Measurements from ENCODE around the gene ANKRD66. TPM values are rescaled to one million over a fixed set of nuclear protein-coding genes. Genes with fewer than 3 reads are reported as not detected.

ANKRD66 gene
- polyA plus RNA-seq, 2 of the 4 experiments (the other 2 are of a cell fraction) = not detected

DNA sequence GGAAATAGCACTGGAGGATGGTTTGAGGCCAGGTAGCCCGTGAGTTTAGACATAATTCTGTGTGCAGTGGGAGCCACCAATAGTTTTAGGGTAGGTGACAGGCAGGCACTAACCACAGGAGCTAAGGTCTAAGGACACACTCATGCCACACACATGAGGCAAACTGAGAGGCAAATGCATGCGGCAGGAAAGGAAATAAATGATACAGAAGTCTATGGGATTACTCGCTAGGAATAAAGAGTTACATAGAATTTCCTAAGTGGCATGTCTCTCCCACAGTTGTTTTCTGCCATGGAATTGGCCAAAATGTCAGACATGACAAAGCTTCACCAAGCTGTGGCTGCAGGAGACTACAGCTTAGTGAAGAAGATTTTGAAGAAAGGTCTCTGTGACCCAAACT is 4.9 kb downstream of the ANKRD66 start:
- FAIRE-seq = no peak
- no peak overlapping the region for H3K4me2 ChIP-seq

DNA sequence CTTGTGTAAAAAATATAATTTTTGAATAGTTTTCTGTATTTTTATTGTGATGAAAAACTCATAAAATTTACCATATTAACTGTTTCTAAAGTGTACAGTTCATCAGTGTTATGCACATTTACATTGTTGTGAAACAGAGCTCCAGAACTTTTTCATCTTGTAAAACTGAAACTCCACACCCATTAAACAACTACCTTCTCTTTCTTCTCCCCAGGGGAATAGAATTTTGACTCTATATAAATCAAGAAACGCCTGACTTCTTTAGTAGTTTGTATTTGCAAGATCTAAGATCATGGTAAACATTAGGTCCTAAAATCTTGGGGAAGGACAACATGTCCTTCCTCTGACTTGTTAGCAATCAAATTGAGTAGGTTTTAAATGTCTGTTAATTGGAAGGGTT is 9.1 kb downstream of the ANKRD66 start:
- FAIRE-seq (no peak), ATAC-seq (no peak), DNase-seq (ENCODE audit: low read depth in 1 of 2, low spot score in 1 of 2) (no peak)
- ChIA-PET POLR2A (no interaction called here), CTCF (no interaction called here)
- Histone ChIP-seq H3K27ac (no peak overlapping the region), H3K4me2 (no peak overlapping the region), H3K4me3 (no peak overlapping the region), H3K4me1 (no peaks in the 10 kb centered on the region), H3K9me3 (no peaks in the 10 kb centered on the region)
- TF ChIP-seq FOSB (CRISPR knock-in tag; IDR thresholded peaks at IDR 0.05) = no peak
- TF ChIP-seq MYC (IDR thresholded peaks at IDR 0.05; ENCODE audit: borderline replicate concordance, low read length) = no peak
- no peak for TF ChIP-seq RAD21 (conservative IDR thresholded peaks at IDR 0.05 in 1 of 2, IDR thresholded peaks at IDR 0.05 in 1 of 2)
- no peak for TF ChIP-seq POLR2AphosphoS2 (conservative IDR thresholded peaks at IDR 0.05; ENCODE audit: low read length)
- no peak for TF ChIP-seq BHLHE40 (IDR thresholded peaks at IDR 0.05; ENCODE audit: low read depth, low read length)
- TF ChIP-seq, protein P1, sequence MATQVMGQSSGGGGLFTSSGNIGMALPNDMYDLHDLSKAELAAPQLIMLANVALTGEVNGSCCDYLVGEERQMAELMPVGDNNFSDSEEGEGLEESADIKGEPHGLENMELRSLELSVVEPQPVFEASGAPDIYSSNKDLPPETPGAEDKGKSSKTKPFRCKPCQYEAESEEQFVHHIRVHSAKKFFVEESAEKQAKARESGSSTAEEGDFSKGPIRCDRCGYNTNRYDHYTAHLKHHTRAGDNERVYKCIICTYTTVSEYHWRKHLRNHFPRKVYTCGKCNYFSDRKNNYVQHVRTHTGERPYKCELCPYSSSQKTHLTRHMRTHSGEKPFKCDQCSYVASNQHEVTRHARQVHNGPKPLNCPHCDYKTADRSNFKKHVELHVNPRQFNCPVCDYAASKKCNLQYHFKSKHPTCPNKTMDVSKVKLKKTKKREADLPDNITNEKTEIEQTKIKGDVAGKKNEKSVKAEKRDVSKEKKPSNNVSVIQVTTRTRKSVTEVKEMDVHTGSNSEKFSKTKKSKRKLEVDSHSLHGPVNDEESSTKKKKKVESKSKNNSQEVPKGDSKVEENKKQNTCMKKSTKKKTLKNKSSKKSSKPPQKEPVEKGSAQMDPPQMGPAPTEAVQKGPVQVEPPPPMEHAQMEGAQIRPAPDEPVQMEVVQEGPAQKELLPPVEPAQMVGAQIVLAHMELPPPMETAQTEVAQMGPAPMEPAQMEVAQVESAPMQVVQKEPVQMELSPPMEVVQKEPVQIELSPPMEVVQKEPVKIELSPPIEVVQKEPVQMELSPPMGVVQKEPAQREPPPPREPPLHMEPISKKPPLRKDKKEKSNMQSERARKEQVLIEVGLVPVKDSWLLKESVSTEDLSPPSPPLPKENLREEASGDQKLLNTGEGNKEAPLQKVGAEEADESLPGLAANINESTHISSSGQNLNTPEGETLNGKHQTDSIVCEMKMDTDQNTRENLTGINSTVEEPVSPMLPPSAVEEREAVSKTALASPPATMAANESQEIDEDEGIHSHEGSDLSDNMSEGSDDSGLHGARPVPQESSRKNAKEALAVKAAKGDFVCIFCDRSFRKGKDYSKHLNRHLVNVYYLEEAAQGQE (IDR thresholded peaks at IDR 0.05) = no peak
- no peak for TF ChIP-seq GATA3 (IDR thresholded peaks at IDR 0.05; ENCODE audit: borderline replicate concordance)
- TF ChIP-seq ZFP36 (IDR thresholded peaks at IDR 0.05; ENCODE audit: borderline replicate concordance, partially characterized antibody) = no peak
- TF ChIP-seq PBX3 (IDR thresholded peaks at IDR 0.05) = no peak
- TF ChIP-seq HOXB13 (CRISPR knock-in tag; IDR thresholded peaks at IDR 0.05; ENCODE audit: low read depth) = no peak
- TF ChIP-seq ELK1 (IDR thresholded peaks at IDR 0.05; ENCODE audit: low read depth, low read length) = no peak
- no peak for TF ChIP-seq HOXB5 (CRISPR knock-in tag; IDR thresholded peaks at IDR 0.05)
- WGBS (ENCODE audit: missing lambda C conversion rate) = 0% methylated on average over 1 of the region's 1 CpG

More for the DNA sequence above, 4.9 kb downstream of the ANKRD66 start:
- H3K9me3 ChIP-seq = no peaks in the 10 kb centered on the region
- no peaks in the 10 kb centered on the region for H3K4me1 ChIP-seq
- WGBS (ENCODE audit: missing lambda C conversion rate) = 39% methylated on average over 3 of the region's 3 CpGs
- ATAC-seq (no peak), DNase-seq (ENCODE audit: low read depth in 1 of 2, low spot score in 1 of 2) (no peak)
- H3K4me3 ChIP-seq = no peak overlapping the region
- TF ChIP-seq CBX8 (IDR thresholded peaks at IDR 0.05) (no peak), NR3C1 (IDR thresholded peaks at IDR 0.05) (no peak), CEBPB (IDR thresholded peaks at IDR 0.05) (no peak), BHLHE40 (IDR thresholded peaks at IDR 0.05; ENCODE audit: low read depth, low read length) (no peak), ZSCAN20 (CRISPR knock-in tag; IDR thresholded peaks at IDR 0.05) (no peak), CBX2 (IDR thresholded peaks at IDR 0.05; ENCODE audit: borderline replicate concordance, low read depth) (no peak)
- H3K27ac ChIP-seq = no peak overlapping the region
- POLR2A ChIA-PET = no interaction called here
- CTCF ChIA-PET = interaction anchor here (1.1 kb wide), 1 partner anchor 9 kb away, joined by 3 read pairs; no protein-coding TSS in a partner anchor

- DNase-seq (ENCODE audit: low read depth in 1 of 2, low spot score in 1 of 2) = no peak
- ATAC-seq = no peak
- no peak for FAIRE-seq
- H3K4me3 ChIP-seq = no peak overlapping the region
- no peaks in the 10 kb centered on the region for H3K4me1 ChIP-seq
- no peaks in the 10 kb centered on the region for H3K9me3 ChIP-seq
- ChIA-PET CTCF (no interaction called here), POLR2A (no interaction called here)
- WGBS (ENCODE audit: missing lambda C conversion rate) = 35% methylated on average over 7 of the region's 7 CpGs
- no peak overlapping the region for H3K4me2 ChIP-seq
- no peak overlapping the region for H3K27ac ChIP-seq
- no peak for TF ChIP-seq NPAS2 (CRISPR knock-in tag; IDR thresholded peaks at IDR 0.05; ENCODE audit: borderline replicate concordance)
- no peak for TF ChIP-seq POLR2AphosphoS2 (conservative IDR thresholded peaks at IDR 0.05; ENCODE audit: low read length)
- TF ChIP-seq FOSB (CRISPR knock-in tag; IDR thresholded peaks at IDR 0.05) = no peak
- TF ChIP-seq RAD21 (conservative IDR thresholded peaks at IDR 0.05 in 1 of 2, IDR thresholded peaks at IDR 0.05 in 1 of 2) = no peak
- TF ChIP-seq, protein P2, sequence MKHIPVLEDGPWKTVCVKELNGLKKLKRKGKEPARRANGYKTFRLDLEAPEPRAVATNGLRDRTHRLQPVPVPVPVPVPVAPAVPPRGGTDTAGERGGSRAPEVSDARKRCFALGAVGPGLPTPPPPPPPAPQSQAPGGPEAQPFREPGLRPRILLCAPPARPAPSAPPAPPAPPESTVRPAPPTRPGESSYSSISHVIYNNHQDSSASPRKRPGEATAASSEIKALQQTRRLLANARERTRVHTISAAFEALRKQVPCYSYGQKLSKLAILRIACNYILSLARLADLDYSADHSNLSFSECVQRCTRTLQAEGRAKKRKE (CRISPR knock-in tag; IDR thresholded peaks at IDR 0.05; ENCODE audit: low read depth) = no peak
- no peak for TF ChIP-seq TFCP2L1 (CRISPR knock-in tag; IDR thresholded peaks at IDR 0.05)
- no peak for TF ChIP-seq ZC3H11A (IDR thresholded peaks at IDR 0.05)
- no peak for TF ChIP-seq GATA3 (IDR thresholded peaks at IDR 0.05; ENCODE audit: borderline replicate concordance)
- no peak for TF ChIP-seq MYC (IDR thresholded peaks at IDR 0.05; ENCODE audit: borderline replicate concordance, low read length)
- TF ChIP-seq ESRRA (IDR thresholded peaks at IDR 0.05; ENCODE audit: borderline replicate concordance, low read length) = no peak
- no peak for TF ChIP-seq MAZ (IDR thresholded peaks at IDR 0.05; ENCODE audit: borderline replicate concordance, low read depth, low read length)
- no peak for TF ChIP-seq RARB (CRISPR knock-in tag; IDR thresholded peaks at IDR 0.05)
- TF ChIP-seq SREBF2 (IDR thresholded peaks at IDR 0.05) = no peak
- no peak for TF ChIP-seq EP300 (IDR thresholded peaks at IDR 0.05)
- TF ChIP-seq MAFK (IDR thresholded peaks at IDR 0.05; ENCODE audit: partially characterized antibody) = no peak
- no peak for TF ChIP-seq BHLHE40 (IDR thresholded peaks at IDR 0.05; ENCODE audit: low read depth, low read length)
- TF ChIP-seq TP53 (CRISPR knock-in tag; IDR thresholded peaks at IDR 0.05) = no peak
Measured at GRCh38 chr6:46756469-46757213, 9.9 kb downstream of the ANKRD66 start.
